Skeletal muscle satellite cell (primary cell): ENCODE data around the gene ZC2HC1B.
"Not testable (repeated sequence)": the region's sequence is repeated elsewhere in the genome, so short reads cannot be mapped to it uniquely, and the experiment has no call there.

Experiments used
- H3K27me3 ChIP-seq: 2 replicates; pipeline ENCODE4 v1.7.0; 2013; ENCODE audit warnings: low read length; ENCODE audit not compliant: control insufficient read depth, insufficient read depth
- H3K36me3 ChIP-seq: 2 replicates; pipeline ENCODE4 v1.7.0; 2013; ENCODE audit warnings: mild to moderate bottlenecking, control low read depth, low read length; ENCODE audit not compliant: insufficient read depth
- H3K4me1 ChIP-seq: 2 replicates; pipeline ENCODE4 v1.7.0; 2013; ENCODE audit warnings: low read length; ENCODE audit not compliant: control insufficient read depth, insufficient read depth
- H3K4me2 ChIP-seq: 2 replicates; pipeline ENCODE4 v1.7.0; 2013; ENCODE audit warnings: mild to moderate bottlenecking, low read length
- H3K4me3 ChIP-seq: 2 replicates; pipeline ENCODE4 v1.7.0; 2013; ENCODE audit warnings: low read length
- H3K9ac ChIP-seq: 2 replicates; pipeline ENCODE4 v1.7.0; 2013; ENCODE audit warnings: mild to moderate bottlenecking, low read depth, low read length, moderate library complexity
- H3K9me3 ChIP-seq: replicated peaks from 2 replicates; pipeline ENCODE4 v1.7.0; 2013; ENCODE audit warnings: mild to moderate bottlenecking, control low read depth, low read length

The ZC2HC1B gene

GRCh38 chr6:143894655-143895054 is 30.4 kb downstream of the ZC2HC1B start:
- Histone ChIP-seq H3K27me3 (no peaks in the 10 kb centered on the region), H3K4me3 (no peak overlapping the region), H3K9ac (no peak overlapping the region), H3K36me3 (no peaks in the 10 kb centered on the region), H3K4me2 (no peak overlapping the region), H3K9me3 (no peaks in the 10 kb centered on the region), H3K4me1 (no peaks in the 10 kb centered on the region)

- Histone ChIP-seq H3K4me3 (no peak overlapping the region), H3K4me1 (no peaks in the 10 kb centered on the region), H3K36me3 (no peaks in the 10 kb centered on the region), H3K27me3 (no peaks in the 10 kb centered on the region), H3K9ac (no peak overlapping the region), H3K9me3 (no peaks in the 10 kb centered on the region), H3K4me2 (no peak overlapping the region)
These were observed 32.0 kb downstream of the ZC2HC1B start for GRCh38 chr6:143896126-143896860.

GRCh38 chr6:143900358-143900757 is 36.1 kb downstream of the ZC2HC1B start:
- Histone ChIP-seq H3K4me3 (no peak overlapping the region), H3K9me3 (no peaks in the 10 kb centered on the region), H3K4me1 (no peaks in the 10 kb centered on the region), H3K4me2 (no peak overlapping the region), H3K9ac (no peak overlapping the region), H3K36me3 (no peaks in the 10 kb centered on the region), H3K27me3 (no peaks in the 10 kb centered on the region)

GRCh38 chr6:143901885-143902750 is 37.8 kb downstream of the ZC2HC1B start:
- H3K4me1 ChIP-seq = no peaks in the 10 kb centered on the region
- no peak overlapping the region for H3K4me3 ChIP-seq
- H3K4me2 ChIP-seq = no peak overlapping the region
- no peaks in the 10 kb centered on the region for H3K27me3 ChIP-seq
- no peak overlapping the region for H3K9ac ChIP-seq
- no peaks in the 10 kb centered on the region for H3K9me3 ChIP-seq
- H3K36me3 ChIP-seq = no peaks in the 10 kb centered on the region

GRCh38 chr6:143902827-143903226 is 38.6 kb downstream of the ZC2HC1B start:
- Histone ChIP-seq H3K36me3 (no peaks in the 10 kb centered on the region), H3K4me3 (no peak overlapping the region), H3K4me1 (no peaks in the 10 kb centered on the region), H3K4me2 (no peak overlapping the region), H3K9ac (no peak overlapping the region), H3K27me3 (no peaks in the 10 kb centered on the region), H3K9me3 (no peaks in the 10 kb centered on the region)

GRCh38 chr6:143911028-143911427 is 46.8 kb downstream of the ZC2HC1B start:
- Histone ChIP-seq H3K36me3 (no peaks in the 10 kb centered on the region), H3K4me1 (no peaks in the 10 kb centered on the region), H3K9ac (no peak overlapping the region), H3K9me3 (no peaks in the 10 kb centered on the region), H3K4me2 (no peak overlapping the region), H3K4me3 (no peak overlapping the region), H3K27me3 (no peaks in the 10 kb centered on the region)

- Histone ChIP-seq H3K4me1 (no peaks in the 10 kb centered on the region), H3K27me3 (no peaks in the 10 kb centered on the region), H3K4me2 (no peak overlapping the region), H3K36me3 (no peaks in the 10 kb centered on the region), H3K9me3 (no peaks in the 10 kb centered on the region), H3K9ac (no peak overlapping the region), H3K4me3 (no peak overlapping the region)
These were observed 48.4 kb downstream of the ZC2HC1B start for GRCh38 chr6:143912671-143913070.

GRCh38 chr6:143917026-143917425 is 52.8 kb downstream of the ZC2HC1B start:
- H3K4me1 ChIP-seq, H3K4me3 ChIP-seq, H3K9ac ChIP-seq, H3K4me2 ChIP-seq, H3K9me3 ChIP-seq, H3K36me3 ChIP-seq, H3K27me3 ChIP-seq: not testable (repeated sequence)

- H3K4me2 ChIP-seq = no peak overlapping the region
- H3K4me3 ChIP-seq = no peak overlapping the region
- H3K9ac ChIP-seq = no peak overlapping the region
- H3K27me3 ChIP-seq = peaks cover 5% of the 10 kb centered on the region
- no peaks in the 10 kb centered on the region for H3K4me1 ChIP-seq
- no peaks in the 10 kb centered on the region for H3K9me3 ChIP-seq
- no peaks in the 10 kb centered on the region for H3K36me3 ChIP-seq
These were observed 64.6 kb downstream of the ZC2HC1B start for GRCh38 chr6:143928853-143929252.

- no peak overlapping the region for H3K4me2 ChIP-seq
- H3K9me3 ChIP-seq = no peaks in the 10 kb centered on the region
- H3K27me3 ChIP-seq = peaks cover 5% of the 10 kb centered on the region
- H3K4me1 ChIP-seq = no peaks in the 10 kb centered on the region
- no peak overlapping the region for H3K9ac ChIP-seq
- no peaks in the 10 kb centered on the region for H3K36me3 ChIP-seq
- no peak overlapping the region for H3K4me3 ChIP-seq
These were observed 65.7 kb downstream of the ZC2HC1B start for GRCh38 chr6:143929975-143930374.

GRCh38 chr6:143934331-143934730 is 70.1 kb downstream of the ZC2HC1B start:
- H3K9me3 ChIP-seq = no peaks in the 10 kb centered on the region
- H3K4me2 ChIP-seq = no peak overlapping the region
- H3K9ac ChIP-seq = no peak overlapping the region
- H3K4me1 ChIP-seq = no peaks in the 10 kb centered on the region
- H3K27me3 ChIP-seq = peaks cover 5% of the 10 kb centered on the region
- no peaks in the 10 kb centered on the region for H3K36me3 ChIP-seq
- H3K4me3 ChIP-seq = no peak overlapping the region
